GM04504 (cell line): ENCODE results near the gene CAMK1D.
A peak's percentile ranks its signal among the peaks of the same experiment; 100 is the strongest.
"Not testable (repeated sequence)": the region's sequence is repeated elsewhere in the genome, so short reads cannot be mapped to it uniquely, and the experiment has no call there.

ENCODE experiments used
- DNase-seq: peaks from one replicate; pipeline ENCODE4 v3.0.0-alpha.2; 2012; ENCODE audit warnings: low read depth

Gene CAMK1D

GRCh38 chr10:12348870-12349628 is at the start of gene CAMK1D:
Gene CAMK1D, plus strand, starts transcription at chr10:12349547.
- DNase-seq = no peak

- DNase-seq = not testable (repeated sequence)
Measured at GRCh38 chr10:12301036-12301435, 48.3 kb upstream of the CAMK1D start.

- no peak for DNase-seq
Measured at GRCh38 chr10:12308057-12308456, 41.3 kb upstream of the CAMK1D start.

GRCh38 chr10:12308736-12309375 is 40.5 kb upstream of the CAMK1D start:
- DNase-seq = no peak

- DNase-seq = not testable (repeated sequence)
Measured at GRCh38 chr10:12309783-12310182, 39.6 kb upstream of the CAMK1D start.

GRCh38 chr10:12314836-12315235 is 34.5 kb upstream of the CAMK1D start:
- DNase-seq = no peak

GRCh38 chr10:12319076-12319475 is 30.3 kb upstream of the CAMK1D start:
- no peak for DNase-seq

- no peak for DNase-seq
Measured at GRCh38 chr10:12320892-12321291, 28.5 kb upstream of the CAMK1D start.

- DNase-seq = no peak
Measured at GRCh38 chr10:12321641-12322040, 27.7 kb upstream of the CAMK1D start.

GRCh38 chr10:12322583-12323131 is 26.7 kb upstream of the CAMK1D start:
- DNase-seq = no peak

GRCh38 chr10:12324530-12324929 is 24.8 kb upstream of the CAMK1D start:
- DNase-seq = no peak

GRCh38 chr10:12327074-12327473 is 22.3 kb upstream of the CAMK1D start:
- DNase-seq = no peak

- DNase-seq = no peak
Measured at GRCh38 chr10:12327476-12327875, 21.9 kb upstream of the CAMK1D start.

GRCh38 chr10:12328312-12328711 is 21.0 kb upstream of the CAMK1D start:
- not testable (repeated sequence) for DNase-seq

GRCh38 chr10:12332572-12333379 is 16.6 kb upstream of the CAMK1D start:
- no peak for DNase-seq

GRCh38 chr10:12333380-12334185 is 15.8 kb upstream of the CAMK1D start:
- peak; percentile 87 for DNase-seq

GRCh38 chr10:12334186-12334530 is 15.2 kb upstream of the CAMK1D start:
- no peak for DNase-seq

- not testable (repeated sequence) for DNase-seq
Measured at GRCh38 chr10:12335169-12335568, 14.2 kb upstream of the CAMK1D start.

- no peak for DNase-seq
Measured at GRCh38 chr10:12337453-12338372, 11.6 kb upstream of the CAMK1D start.

GRCh38 chr10:12338981-12339380 is 10.4 kb upstream of the CAMK1D start:
- DNase-seq = no peak

- DNase-seq = no peak
Measured at GRCh38 chr10:12340371-12340770, 9.0 kb upstream of the CAMK1D start.
